Thyroid gland (tissue), 4 donors: ENCODE measurements around the gene PJVK.

Source experiments
- POLR2A ChIP-seq, 2 donors: fragments of 450-650 bp; IDR thresholded peaks; one replicate each; pipeline ENCODE4 v1.6.1; 2017; ENCODE audit warnings: antibody characterized with exemption in 2 of 2, mild to moderate bottlenecking in 2 of 2, moderate library complexity in 1 of 2
- TF ChIP-seq, protein P1 (sequence below), 6 experiments: fragments of 200-600 bp in 3 of 6; fragments of 450-650 bp in 3 of 6; sonication (generic) in 3 of 6; IDR thresholded peaks; one replicate each; pipeline ENCODE4 v1.5.1; 2016 to 2019; ENCODE audit warnings: antibody characterized with exemption in 6 of 6, mild to moderate bottlenecking in 2 of 6, inconsistent platforms in 1 of 6, moderate library complexity in 1 of 6

DNA sequence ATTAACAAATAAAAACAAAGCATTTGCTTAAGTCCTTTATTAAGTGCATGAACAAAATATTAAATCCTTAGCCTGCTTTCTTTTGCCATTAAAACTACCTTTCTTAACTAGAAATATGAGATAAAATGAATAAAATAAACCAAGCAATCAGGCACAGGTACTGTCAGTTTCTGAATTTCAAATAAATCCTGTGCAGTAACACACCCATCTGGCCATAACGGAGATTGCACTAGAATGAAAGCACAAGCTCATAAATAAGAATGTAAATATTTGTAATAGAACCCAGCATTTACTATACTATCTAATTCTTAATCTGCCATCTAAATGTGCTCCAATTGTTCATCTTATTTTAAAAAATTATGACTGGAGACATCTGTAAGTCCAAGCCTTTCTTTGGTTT lies 32.1 kb upstream of the PJVK start:
- TF ChIP-seq, protein P1, sequence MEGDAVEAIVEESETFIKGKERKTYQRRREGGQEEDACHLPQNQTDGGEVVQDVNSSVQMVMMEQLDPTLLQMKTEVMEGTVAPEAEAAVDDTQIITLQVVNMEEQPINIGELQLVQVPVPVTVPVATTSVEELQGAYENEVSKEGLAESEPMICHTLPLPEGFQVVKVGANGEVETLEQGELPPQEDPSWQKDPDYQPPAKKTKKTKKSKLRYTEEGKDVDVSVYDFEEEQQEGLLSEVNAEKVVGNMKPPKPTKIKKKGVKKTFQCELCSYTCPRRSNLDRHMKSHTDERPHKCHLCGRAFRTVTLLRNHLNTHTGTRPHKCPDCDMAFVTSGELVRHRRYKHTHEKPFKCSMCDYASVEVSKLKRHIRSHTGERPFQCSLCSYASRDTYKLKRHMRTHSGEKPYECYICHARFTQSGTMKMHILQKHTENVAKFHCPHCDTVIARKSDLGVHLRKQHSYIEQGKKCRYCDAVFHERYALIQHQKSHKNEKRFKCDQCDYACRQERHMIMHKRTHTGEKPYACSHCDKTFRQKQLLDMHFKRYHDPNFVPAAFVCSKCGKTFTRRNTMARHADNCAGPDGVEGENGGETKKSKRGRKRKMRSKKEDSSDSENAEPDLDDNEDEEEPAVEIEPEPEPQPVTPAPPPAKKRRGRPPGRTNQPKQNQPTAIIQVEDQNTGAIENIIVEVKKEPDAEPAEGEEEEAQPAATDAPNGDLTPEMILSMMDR (IDR thresholded peaks at IDR 0.05): peak in 1 of 6 experiments; percentile 7
- no peak for TF ChIP-seq POLR2A (IDR thresholded peaks at IDR 0.05)
